Measurements from ENCODE around the gene TRIP6.

The TRIP6 gene

GRCh38 chr7:100875356-100875751, 8.2 kb downstream of the TRIP6 start:
- no peak for DNase-seq

- DNase-seq = no peak
Measured at GRCh38 chr7:100878013-100878412, 10.8 kb downstream of the TRIP6 start.

- DNase-seq = no peak
Measured at GRCh38 chr7:100878685-100879084, 11.5 kb downstream of the TRIP6 start.

- DNase-seq = no peak
Measured at GRCh38 chr7:100879685-100880261, 12.6 kb downstream of the TRIP6 start.

- no peak for DNase-seq
Measured at GRCh38 chr7:100880645-100881044, 13.5 kb downstream of the TRIP6 start.

GRCh38 chr7:100881136-100881535, 13.9 kb downstream of the TRIP6 start:
- no peak for DNase-seq

GRCh38 chr7:100882201-100882600, 15.0 kb downstream of the TRIP6 start:
- DNase-seq = no peak

GRCh38 chr7:100882785-100883526, 15.8 kb downstream of the TRIP6 start:
- no peak for DNase-seq

GRCh38 chr7:100884736-100885439, 17.7 kb downstream of the TRIP6 start:
- no peak for DNase-seq

GRCh38 chr7:100885440-100886141, 18.4 kb downstream of the TRIP6 start:
- no peak for DNase-seq

GRCh38 chr7:100886142-100886935, 19.2 kb downstream of the TRIP6 start:
- no peak for DNase-seq

GRCh38 chr7:100886936-100887515, 19.8 kb downstream of the TRIP6 start:
- DNase-seq = no peak

GRCh38 chr7:100887516-100888290, 20.5 kb downstream of the TRIP6 start:
- no peak for DNase-seq

GRCh38 chr7:100888291-100888987, 21.3 kb downstream of the TRIP6 start:
- no peak for DNase-seq

GRCh38 chr7:100888988-100889750, 22.0 kb downstream of the TRIP6 start, which contains the start of gene UFSP1:
TSS of gene UFSP1 (minus strand) at chr7:100889715. CDS start at chr7:100889271, 444 bp downstream.
- no peak for DNase-seq

- no peak for DNase-seq
Measured at GRCh38 chr7:100890653-100891567, 23.7 kb downstream of the TRIP6 start.

GRCh38 chr7:100891568-100892247, 24.5 kb downstream of the TRIP6 start:
- DNase-seq = no peak
